ENCODE data around the gene CRMP1. TPM values are rescaled to one million over a fixed set of nuclear protein-coding genes. Genes with fewer than 3 reads are reported as not detected.

Gene CRMP1
- total and polyA plus RNA-seq, 2 of the 4 experiments (the other 2 are of a cell fraction) = 4.1 to 7.4 TPM

DNA sequence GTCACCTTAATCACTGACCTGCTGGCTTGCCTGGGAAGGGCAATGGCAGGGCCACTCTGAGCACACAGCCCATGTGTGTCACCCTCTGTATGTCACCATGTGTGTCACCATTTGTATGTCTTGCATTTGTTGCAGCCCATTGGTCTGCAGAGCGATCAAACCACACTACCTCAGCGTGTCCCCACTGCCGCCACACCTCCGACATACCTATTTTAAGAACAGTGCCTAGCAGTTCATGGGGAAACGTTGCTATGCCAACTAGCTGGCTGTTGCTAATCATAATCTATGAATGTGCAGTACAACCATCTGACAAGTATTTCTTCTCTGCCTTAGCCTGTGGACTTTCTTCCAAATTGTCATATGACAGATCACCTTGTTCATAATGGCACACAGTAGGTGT lies 8.0 kb upstream of the CRMP1 start:
- Histone ChIP-seq H2BK20ac (ENCODE audit: low read depth, low read length) (no peak overlapping the region), H3K9me1 (ENCODE audit: insufficient read depth, low read length) (no peaks in the 10 kb centered on the region), H3K56ac (ENCODE audit: extremely low read depth, insufficient read depth, low read length) (no peak overlapping the region), H3K9ac (ENCODE audit: low read depth, low read length) (no peak overlapping the region), H3K4me3 (ENCODE audit: insufficient read depth, low read depth, low read length) (no peak overlapping the region), H2AFZ (replicated peaks; ENCODE audit: low read length, poor library complexity) (no peak overlapping the region), H3K36me3 (ENCODE audit: control insufficient read depth, insufficient read depth, low read length) (no peaks in the 10 kb centered on the region), H3K4ac (ENCODE audit: low read depth, low read length) (no peak overlapping the region), H3K4me1 (ENCODE audit: control insufficient read depth, insufficient read depth, low read length) (no peaks in the 10 kb centered on the region), H3K14ac (replicated peaks; ENCODE audit: low read depth, low read length) (no peak overlapping the region), H3K27ac (ENCODE audit: insufficient read depth, low read length) (no peak overlapping the region), H2BK120ac (ENCODE audit: low read depth, low read length) (no peak overlapping the region), H2AK5ac (ENCODE audit: low read depth, low read length) (no peak overlapping the region), H2BK5ac (ENCODE audit: low read depth, low read length, poor library complexity, severe bottlenecking) (no peak overlapping the region), H3K23ac (ENCODE audit: low read depth, low read length) (no peak overlapping the region), H3K79me1 (ENCODE audit: low read depth in 1 of 2, low read length in 2 of 2) (no peaks in the 10 kb centered on the region), H4K20me1 (ENCODE audit: insufficient read depth, low read length) (no peaks in the 10 kb centered on the region), H3K27me3 (ENCODE audit: control insufficient read depth, insufficient read depth, low read length) (peaks cover 22% of the 10 kb centered on the region), H4K8ac (ENCODE audit: low read depth in 2 of 2, low read length in 2 of 2) (no peak overlapping the region), H3K9me3 (ENCODE audit: control insufficient read depth, insufficient read depth, low read length) (peaks cover 5% of the 10 kb centered on the region; the same call in 1 of the 2 replicates), H4K5ac (ENCODE audit: low read depth, low read length) (no peak overlapping the region), H3K4me2 (ENCODE audit: low read depth, low read length) (no peak overlapping the region), H4K91ac (ENCODE audit: insufficient read depth, low read depth, low read length) (no peak overlapping the region), H3K18ac (ENCODE audit: low read depth, low read length) (no peak overlapping the region), H2BK15ac (ENCODE audit: low read depth, low read length) (no peak overlapping the region), H2AK9ac (replicated peaks; ENCODE audit: low read depth, low read length, poor library complexity) (no peak overlapping the region)
- intact Hi-C loops (cut with micrococcal nuclease) = no loop called here
- in situ Hi-C loops (cut with MboI; ENCODE audit: low sequenced_read_pairs) = no loop called here
- no peak for TF ChIP-seq BHLHE40 (IDR thresholded peaks at IDR 0.05; ENCODE audit: low read depth, low read length)
- no peak for TF ChIP-seq RAD21 (IDR thresholded peaks at IDR 0.05; ENCODE audit: low read length)
- TF ChIP-seq RCOR1 (IDR thresholded peaks at IDR 0.05; ENCODE audit: insufficient replicate concordance, low read length) = no peak
- no peak for TF ChIP-seq MAZ (IDR thresholded peaks at IDR 0.05; ENCODE audit: borderline replicate concordance, low read depth, low read length)
- DNase-seq = no peak
- 63% methylated on average over 4 of the region's 5 CpGs; no CpG with 5 or more reads in 1 of the 2 experiments for WGBS, 2 experiments (ENCODE audit: extremely low coverage in 2 of 2, insufficient read length in 1 of 2)
- ChIA-PET POLR2A (ENCODE audit: unreplicated experiment) (no interaction called here), CTCF (no interaction called here)
- dilution Hi-C loops (cut with HindIII; ENCODE audit: low sequenced_read_pairs, unreplicated experiment) = no loop called here
- ATAC-seq (ENCODE audit: low read depth) = no peak
- no TSS peak for BruUV-seq (replicated peaks)
